HepG2 (cell line): ENCODE results near the gene KCTD15. TPM values are rescaled to one million over a fixed set of nuclear protein-coding genes. Genes with fewer than 3 reads are reported as not detected.

Experiments
- AFF4 ChIP-seq: sonication (generic); formaldehyde crosslinking; IDR thresholded peaks from 2 replicates; pipeline ENCODE4 v1.4.0; 2020; ENCODE audit warnings: missing genetic modification reagents
- HHEX ChIP-seq: IDR thresholded peaks from 2 replicates; pipeline ENCODE4 v1.6.1; 2016; ENCODE audit warnings: control low read depth
- HNRNPK ChIP-seq: fragments of 200-400 bp; formaldehyde crosslinking; IDR thresholded peaks from 2 replicates; pipeline ENCODE4 v1.6.1; 2018; ENCODE audit warnings: low read length, low read depth, moderate library complexity, mild to moderate bottlenecking; ENCODE audit not compliant: poor library complexity, severe bottlenecking
- KDM1A ChIP-seq: IDR thresholded peaks from 2 replicates; pipeline ENCODE4 v1.6.1; 2016; ENCODE audit warnings: missing compliant biosample characterization
- KDM2A ChIP-seq: sonication (generic); formaldehyde crosslinking; IDR thresholded peaks from 2 replicates; pipeline ENCODE4 v1.4.0; 2020; ENCODE audit warnings: low read depth, missing genetic modification reagents, borderline replicate concordance
- MYNN ChIP-seq: sonication (generic); formaldehyde crosslinking; IDR thresholded peaks from 2 replicates; pipeline ENCODE4 v1.4.0; 2020; ENCODE audit warnings: mild to moderate bottlenecking, low read depth, missing genetic modification reagents
- PHB2 ChIP-seq: fragments of 450-650 bp; IDR thresholded peaks from 2 replicates; pipeline ENCODE4 v1.6.1; 2018; ENCODE audit not compliant: partially characterized antibody
- POLR2G ChIP-seq: fragments of 200-400 bp; formaldehyde crosslinking; IDR thresholded peaks from 2 replicates; pipeline ENCODE4 v1.6.1; 2018; ENCODE audit warnings: mild to moderate bottlenecking, low read depth, low read length, moderate library complexity
- PRMT3 ChIP-seq: sonication (generic); formaldehyde crosslinking; IDR thresholded peaks from 2 replicates; pipeline ENCODE4 v1.8.1; 2022; ENCODE audit warnings: low read depth, mild to moderate bottlenecking, moderate library complexity, missing genetic modification reagents, borderline replicate concordance
- ZNF280D ChIP-seq: sonication (generic); formaldehyde crosslinking; IDR thresholded peaks from 2 replicates; pipeline ENCODE4 v1.5.1; 2020; ENCODE audit warnings: mild to moderate bottlenecking, missing genetic modification reagents
- ZSCAN5A ChIP-seq: sonication (generic); formaldehyde crosslinking; IDR thresholded peaks from 2 replicates; pipeline ENCODE4 v1.8.0; 2022; ENCODE audit warnings: mild to moderate bottlenecking, missing genetic modification reagents, borderline replicate concordance
- polyA plus RNA-seq, 8 experiments: library from polyadenylated mRNA; depleted of rRNA in 3 of 8; stranded (reverse) in 7 of 8; unstranded in 1 of 8; fragments of >200 nt; fragmentation: Illumina TruSeq in 4 of 8; extraction: Trizol in 4 of 8; gene quantifications; 2 replicates each; pipeline versions ENCODE4 v1.2.1 to v1.2.3, GENCODE V29; 2011 to 2016; ENCODE audit warnings: low read depth in 4 of 8, missing spikeins in 1 of 8, mixed read lengths in 1 of 8; ENCODE audit not compliant: insufficient read depth in 1 of 8
- total RNA-seq, 5 experiments: library from RNA; depleted of rRNA; stranded (reverse); fragments of >200 nt; fragmentation: Illumina TruSeq; extraction: Trizol; gene quantifications; 2 replicates each; pipeline ENCODE4 v1.2.3, GENCODE V29; 2016; ENCODE audit warnings: low read depth in 1 of 5
- TF ChIP-seq, protein P1 (sequence below): sonication (generic); formaldehyde crosslinking; IDR thresholded peaks from 2 replicates; pipeline ENCODE4 v1.4.0; 2020; ENCODE audit warnings: missing genetic modification reagents
- TF ChIP-seq, protein P2 (sequence below): sonication (generic); formaldehyde crosslinking; conservative IDR thresholded peaks from 2 replicates; pipeline ENCODE4 v1.8.1; 2023; ENCODE audit warnings: missing genetic modification reagents
- TF ChIP-seq, protein P3 (sequence below): sonication (generic); formaldehyde crosslinking; IDR thresholded peaks from 2 replicates; pipeline ENCODE4 v1.4.0; 2020; ENCODE audit warnings: missing genetic modification reagents

Gene KCTD15
- total and polyA plus RNA-seq, 2 of the 13 experiments (the other 11 are each of a cell fraction or from before 2014, with no cell fraction given): 13.2 to 16.7 TPM

GRCh38 chr19:33778089-33778791 lies 18.4 kb upstream of the KCTD15 start (continued):
- no peak for TF ChIP-seq KDM1A (CRISPR knock-in tag)
- no peak for TF ChIP-seq POLR2G
- no peak for TF ChIP-seq PHB2
- no peak for TF ChIP-seq PRMT3 (CRISPR knock-in tag)
- TF ChIP-seq AFF4 (CRISPR knock-in tag): no peak
- TF ChIP-seq, protein P1, sequence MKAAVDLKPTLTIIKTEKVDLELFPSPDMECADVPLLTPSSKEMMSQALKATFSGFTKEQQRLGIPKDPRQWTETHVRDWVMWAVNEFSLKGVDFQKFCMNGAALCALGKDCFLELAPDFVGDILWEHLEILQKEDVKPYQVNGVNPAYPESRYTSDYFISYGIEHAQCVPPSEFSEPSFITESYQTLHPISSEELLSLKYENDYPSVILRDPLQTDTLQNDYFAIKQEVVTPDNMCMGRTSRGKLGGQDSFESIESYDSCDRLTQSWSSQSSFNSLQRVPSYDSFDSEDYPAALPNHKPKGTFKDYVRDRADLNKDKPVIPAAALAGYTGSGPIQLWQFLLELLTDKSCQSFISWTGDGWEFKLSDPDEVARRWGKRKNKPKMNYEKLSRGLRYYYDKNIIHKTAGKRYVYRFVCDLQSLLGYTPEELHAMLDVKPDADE (CRISPR knock-in tag): no peak
- no peak for TF ChIP-seq HHEX (CRISPR knock-in tag)
- TF ChIP-seq HNRNPK: peak; percentile 59
- TF ChIP-seq, protein P2, sequence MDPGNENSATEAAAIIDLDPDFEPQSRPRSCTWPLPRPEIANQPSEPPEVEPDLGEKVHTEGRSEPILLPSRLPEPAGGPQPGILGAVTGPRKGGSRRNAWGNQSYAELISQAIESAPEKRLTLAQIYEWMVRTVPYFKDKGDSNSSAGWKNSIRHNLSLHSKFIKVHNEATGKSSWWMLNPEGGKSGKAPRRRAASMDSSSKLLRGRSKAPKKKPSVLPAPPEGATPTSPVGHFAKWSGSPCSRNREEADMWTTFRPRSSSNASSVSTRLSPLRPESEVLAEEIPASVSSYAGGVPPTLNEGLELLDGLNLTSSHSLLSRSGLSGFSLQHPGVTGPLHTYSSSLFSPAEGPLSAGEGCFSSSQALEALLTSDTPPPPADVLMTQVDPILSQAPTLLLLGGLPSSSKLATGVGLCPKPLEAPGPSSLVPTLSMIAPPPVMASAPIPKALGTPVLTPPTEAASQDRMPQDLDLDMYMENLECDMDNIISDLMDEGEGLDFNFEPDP (CRISPR knock-in tag): no peak
- peak; percentile 77 for TF ChIP-seq KDM2A (CRISPR knock-in tag)
- TF ChIP-seq MYNN: no peak
- TF ChIP-seq, protein P3, sequence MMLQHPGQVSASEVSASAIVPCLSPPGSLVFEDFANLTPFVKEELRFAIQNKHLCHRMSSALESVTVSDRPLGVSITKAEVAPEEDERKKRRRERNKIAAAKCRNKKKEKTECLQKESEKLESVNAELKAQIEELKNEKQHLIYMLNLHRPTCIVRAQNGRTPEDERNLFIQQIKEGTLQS (CRISPR knock-in tag): no peak
- TF ChIP-seq ZSCAN5A (CRISPR knock-in tag): no peak
- TF ChIP-seq ZNF280D (CRISPR knock-in tag): no peak
